ENCODE results near the gene TACR1.

DNA sequence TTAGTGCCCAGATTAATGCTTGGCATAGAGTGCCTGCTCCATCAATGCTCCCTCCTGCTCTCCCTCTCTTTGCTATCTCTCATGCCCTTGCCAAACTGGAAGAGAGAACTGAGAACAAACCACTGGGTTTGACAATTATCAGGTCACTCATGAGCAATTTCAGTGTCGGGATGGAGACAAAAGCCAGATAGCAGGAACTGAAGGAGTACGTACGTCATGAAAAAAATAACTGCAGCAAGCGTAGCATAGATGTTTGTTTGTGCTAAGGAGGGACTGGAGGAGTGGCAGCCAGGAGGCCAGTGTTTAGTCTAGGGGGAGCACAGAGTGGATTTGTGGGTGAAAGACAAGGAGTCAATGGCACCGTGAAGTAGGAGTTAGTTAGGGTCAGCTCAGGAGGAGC is 127.6 kb downstream of the TACR1 start:
- TF ChIP-seq EP300 (IDR thresholded peaks at IDR 0.05) = no peak
- TF ChIP-seq, protein P1, sequence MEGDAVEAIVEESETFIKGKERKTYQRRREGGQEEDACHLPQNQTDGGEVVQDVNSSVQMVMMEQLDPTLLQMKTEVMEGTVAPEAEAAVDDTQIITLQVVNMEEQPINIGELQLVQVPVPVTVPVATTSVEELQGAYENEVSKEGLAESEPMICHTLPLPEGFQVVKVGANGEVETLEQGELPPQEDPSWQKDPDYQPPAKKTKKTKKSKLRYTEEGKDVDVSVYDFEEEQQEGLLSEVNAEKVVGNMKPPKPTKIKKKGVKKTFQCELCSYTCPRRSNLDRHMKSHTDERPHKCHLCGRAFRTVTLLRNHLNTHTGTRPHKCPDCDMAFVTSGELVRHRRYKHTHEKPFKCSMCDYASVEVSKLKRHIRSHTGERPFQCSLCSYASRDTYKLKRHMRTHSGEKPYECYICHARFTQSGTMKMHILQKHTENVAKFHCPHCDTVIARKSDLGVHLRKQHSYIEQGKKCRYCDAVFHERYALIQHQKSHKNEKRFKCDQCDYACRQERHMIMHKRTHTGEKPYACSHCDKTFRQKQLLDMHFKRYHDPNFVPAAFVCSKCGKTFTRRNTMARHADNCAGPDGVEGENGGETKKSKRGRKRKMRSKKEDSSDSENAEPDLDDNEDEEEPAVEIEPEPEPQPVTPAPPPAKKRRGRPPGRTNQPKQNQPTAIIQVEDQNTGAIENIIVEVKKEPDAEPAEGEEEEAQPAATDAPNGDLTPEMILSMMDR (IDR thresholded peaks at IDR 0.05) = no peak
- no peak for TF ChIP-seq POLR2AphosphoS5 (IDR thresholded peaks at IDR 0.05)
- no peak for TF ChIP-seq POLR2A (IDR thresholded peaks at IDR 0.05; ENCODE audit: low read depth)
